NCI-H524 (cell line): ENCODE data around the gene EIF1AY.
"Not testable (repeated sequence)": the region's sequence is repeated elsewhere in the genome, so short reads cannot be mapped to it uniquely, and the experiment has no call there.

ENCODE experiments used
- DNase-seq, 2 experiments: peaks; one replicate each; lab custom pipeline; 2025; lab: John Stamatoyannopoulos, UW

The EIF1AY gene

DNA sequence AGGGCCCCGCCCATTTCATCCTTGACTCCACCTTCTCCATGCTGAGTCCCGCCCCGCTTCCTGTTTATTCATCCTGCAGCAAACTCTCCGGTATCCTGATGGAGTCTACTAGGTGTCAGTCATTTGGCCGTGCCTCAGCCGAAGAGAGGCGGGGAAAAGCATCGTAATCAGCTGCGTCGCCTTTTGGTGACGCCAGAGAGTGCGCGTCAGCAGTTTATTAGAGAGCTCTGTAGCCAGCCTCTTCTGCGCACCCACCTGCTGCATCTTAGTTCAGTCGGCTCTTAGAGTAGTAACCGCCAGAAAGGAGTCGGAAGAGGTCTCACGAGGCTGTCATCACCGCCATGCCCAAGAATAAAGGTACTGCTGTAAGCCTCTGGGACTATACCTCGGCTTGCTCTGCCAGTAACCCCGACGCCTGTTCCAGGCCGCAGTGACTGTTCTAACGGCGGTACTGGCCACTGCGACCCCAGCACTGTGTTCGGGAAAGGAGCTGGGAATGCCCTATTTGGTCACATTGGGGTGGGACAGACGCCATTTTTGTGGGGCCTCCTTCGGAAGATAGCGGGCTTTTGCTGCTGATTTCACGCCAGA lies at the start of gene EIF1AY:
Gene EIF1AY (plus strand): TSS at position 246 of the 591 bp plus-strand sequence. CDS start 96 bp downstream, at position 342.
- DNase-seq = no peak

DNA sequence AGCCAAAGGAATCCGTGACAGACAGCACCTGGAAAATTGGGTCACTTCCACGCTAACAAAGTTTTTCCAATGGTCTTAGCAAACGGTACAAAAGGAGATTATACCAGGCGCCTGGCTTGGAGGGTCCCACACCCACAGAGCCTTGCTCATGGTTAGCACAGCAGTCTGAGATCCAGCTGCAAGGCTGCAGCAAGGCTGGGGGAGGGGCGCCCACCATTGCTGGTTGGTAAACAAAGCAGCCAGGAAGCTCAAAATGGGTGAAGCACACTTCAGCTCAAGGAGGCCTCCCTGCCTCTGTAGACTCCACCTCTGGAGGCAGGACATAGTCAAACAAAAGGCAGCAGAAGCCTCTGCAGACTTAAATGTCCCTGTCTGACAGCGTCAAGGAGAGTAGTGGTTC lies 47.1 kb upstream of the EIF1AY start:
- DNase-seq = no peak

- DNase-seq = no peak
Measured at GRCh38 chrY:20538186-20538585, 37.4 kb upstream of the EIF1AY start.

DNA sequence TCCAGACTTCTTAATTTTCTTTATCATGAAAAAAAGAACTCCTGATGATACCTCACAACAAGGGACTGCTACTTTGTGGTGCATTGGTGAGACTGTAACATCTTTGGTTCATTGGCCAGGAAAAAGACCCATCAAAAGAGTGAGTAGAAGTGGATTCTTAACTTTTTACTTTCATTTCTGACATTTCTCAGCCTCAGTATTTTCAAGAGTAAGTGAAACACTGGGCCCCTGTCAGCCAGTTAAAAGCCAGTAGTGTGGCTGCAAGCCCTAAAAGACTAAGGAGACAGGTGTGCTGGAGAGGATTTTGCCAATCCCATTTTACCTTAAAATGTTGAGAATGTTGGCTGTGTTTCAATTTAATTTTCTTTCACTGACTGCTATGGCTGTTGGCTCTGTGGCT lies 36.6 kb upstream of the EIF1AY start:
- no peak for DNase-seq

- DNase-seq = no peak
Measured at GRCh38 chrY:20544451-20544960, 31.1 kb upstream of the EIF1AY start.

DNA sequence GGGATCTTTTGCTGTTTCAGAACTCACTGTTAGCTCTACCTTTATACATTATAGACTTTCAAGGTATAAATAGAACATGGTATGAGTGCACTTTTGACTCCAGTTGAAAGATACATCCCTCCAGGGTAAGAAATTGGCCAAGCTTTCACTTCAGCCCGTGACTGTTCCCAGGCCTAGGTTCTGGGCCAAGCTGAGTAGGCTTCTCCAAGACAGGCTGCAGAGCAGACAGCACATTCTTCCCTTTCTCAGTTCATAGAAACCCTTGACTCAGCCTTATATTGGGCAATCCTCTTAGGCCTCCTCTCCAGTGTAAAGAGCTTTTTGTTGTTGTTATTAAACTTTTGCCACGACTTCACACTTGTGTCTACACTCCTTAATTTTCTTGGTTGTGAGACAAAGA lies 29.5 kb upstream of the EIF1AY start:
- DNase-seq = no peak

DNA sequence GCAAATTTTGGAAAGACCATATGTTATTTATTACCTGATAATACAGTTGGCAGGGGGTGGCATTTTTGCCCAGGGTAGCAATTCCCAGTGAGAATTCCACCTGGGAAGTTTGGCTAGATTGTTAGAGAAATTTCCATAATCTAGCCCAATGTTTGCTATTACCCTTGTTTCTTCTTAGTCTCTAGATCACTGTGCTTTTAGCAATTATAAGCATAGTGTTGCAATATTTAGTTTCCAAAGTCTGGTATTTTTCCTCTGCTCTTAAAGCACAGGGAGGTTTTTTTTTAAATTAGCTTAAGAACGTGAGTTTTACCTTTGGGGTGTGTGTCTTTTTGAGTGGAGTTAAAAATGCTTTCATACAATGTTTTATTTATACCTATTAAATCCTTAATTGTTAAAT lies 26.3 kb upstream of the EIF1AY start:
- no peak for DNase-seq

DNA sequence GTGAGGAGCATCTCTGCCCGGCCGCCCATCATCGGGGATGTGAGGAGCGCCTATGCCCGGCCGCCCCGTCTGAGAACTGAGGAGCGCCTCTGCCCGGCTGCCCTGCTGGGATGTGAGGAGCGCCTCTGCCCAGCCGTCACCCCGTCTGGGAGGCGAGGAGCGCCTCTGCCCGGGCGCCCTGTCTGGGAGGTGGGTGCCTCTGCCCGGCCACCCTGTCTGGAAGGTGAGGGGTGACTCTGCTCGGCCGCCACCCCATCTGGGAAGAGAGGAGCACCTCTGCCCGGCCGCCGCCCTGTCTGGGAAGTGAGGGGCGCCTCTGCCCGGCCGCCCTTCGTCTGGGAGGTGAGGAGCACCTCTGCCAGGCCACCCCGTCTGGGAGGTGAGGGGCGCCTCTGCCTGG lies 23.7 kb upstream of the EIF1AY start:
- no peak for DNase-seq

- DNase-seq = not testable (repeated sequence)
Measured at GRCh38 chrY:20552764-20553323, 22.7 kb upstream of the EIF1AY start.

DNA sequence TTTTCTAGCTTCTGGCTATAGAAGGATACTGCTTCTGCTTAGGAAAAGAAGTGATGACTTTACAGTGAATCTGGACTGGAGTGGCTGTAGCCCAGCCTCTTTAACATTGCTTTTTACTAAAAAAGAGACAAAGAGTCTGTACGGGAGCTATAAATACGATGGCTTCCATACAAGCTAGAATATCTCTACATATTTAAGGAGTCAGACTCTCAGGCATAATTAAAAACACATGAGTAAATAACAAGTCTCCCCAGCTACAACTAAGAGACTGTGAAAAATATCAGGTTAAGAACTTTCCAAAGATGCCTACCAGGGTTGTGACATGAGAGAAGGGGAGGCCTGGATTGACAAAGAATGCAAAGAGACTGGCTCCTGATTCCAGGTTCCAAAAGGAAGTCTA lies 19.8 kb upstream of the EIF1AY start:
- no peak for DNase-seq

DNA sequence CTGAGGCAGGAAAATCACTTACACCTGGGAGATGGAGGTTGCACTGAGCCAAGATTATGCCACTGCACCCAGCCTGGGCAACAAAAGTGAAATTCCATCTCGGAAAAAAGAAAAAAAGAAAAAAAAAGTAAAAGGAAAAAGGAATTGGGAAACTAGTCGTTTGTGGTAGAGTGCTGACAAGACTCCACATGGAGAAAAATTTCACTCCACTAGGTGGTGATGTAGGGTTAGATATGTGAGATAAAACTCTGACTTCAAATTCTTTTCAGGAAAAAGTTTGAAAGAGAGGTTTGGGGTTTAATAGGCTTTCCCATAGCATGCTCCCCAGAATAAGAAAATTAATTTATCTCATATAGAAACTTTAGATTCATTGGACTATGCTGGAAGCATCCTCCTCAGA lies 16.9 kb upstream of the EIF1AY start:
- DNase-seq = no peak

DNA sequence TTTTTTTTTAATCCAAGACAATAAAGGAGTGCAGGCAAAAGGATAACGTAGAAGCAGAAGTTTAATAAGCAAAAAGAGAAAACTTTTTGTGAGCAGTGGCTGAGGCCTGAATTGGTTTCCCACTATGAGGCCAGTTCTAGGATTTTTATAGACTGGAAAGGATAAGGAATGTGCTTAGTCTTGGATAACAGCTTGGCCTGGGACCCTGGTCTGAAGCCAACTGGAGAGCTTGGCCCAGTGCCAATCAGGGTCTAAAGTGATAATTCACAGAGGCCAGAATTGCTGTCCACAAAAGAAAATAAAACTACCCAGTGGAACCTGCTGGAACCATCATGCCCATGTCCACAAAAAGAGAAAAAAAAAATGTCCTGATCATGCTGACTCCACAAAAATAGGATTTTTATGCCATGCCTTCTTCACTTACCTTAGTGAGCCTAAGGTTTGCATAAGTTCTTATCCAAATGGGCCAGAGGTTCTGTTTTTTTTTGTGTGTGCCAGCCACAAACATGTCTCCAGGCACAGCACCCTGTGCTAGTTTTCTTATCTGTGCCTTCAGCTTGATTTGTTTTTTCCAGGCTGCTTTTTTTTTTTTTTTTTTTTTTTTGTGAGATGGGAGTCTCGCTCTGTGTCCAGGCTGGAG lies 15.6 kb upstream of the EIF1AY start:
- no peak for DNase-seq

GRCh38 chrY:20571306-20571705 lies 4.3 kb upstream of the EIF1AY start:
- DNase-seq = no peak

- no peak for DNase-seq
Measured at GRCh38 chrY:20576506-20576905, 930 bp downstream of the EIF1AY start.

DNA sequence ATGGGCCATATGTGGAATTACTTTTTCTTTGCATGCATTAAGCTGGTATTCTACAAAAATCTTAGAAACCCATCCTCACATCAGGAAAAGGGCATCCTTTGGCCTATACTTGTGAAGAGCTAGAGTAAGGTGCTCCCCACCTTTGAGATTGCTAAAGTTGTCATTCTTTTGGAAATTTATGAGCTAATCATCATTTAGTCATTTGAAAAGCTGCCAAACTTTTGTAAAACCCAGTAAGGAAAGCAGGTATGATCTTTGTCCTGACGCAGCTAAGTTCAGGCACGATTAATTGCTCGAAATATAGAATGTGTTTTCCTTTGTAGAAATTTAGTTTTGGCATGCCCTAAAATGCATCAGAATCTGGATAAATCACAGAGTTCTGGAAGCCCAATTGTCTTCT lies 2.6 kb downstream of the EIF1AY start:
- DNase-seq = no peak

DNA sequence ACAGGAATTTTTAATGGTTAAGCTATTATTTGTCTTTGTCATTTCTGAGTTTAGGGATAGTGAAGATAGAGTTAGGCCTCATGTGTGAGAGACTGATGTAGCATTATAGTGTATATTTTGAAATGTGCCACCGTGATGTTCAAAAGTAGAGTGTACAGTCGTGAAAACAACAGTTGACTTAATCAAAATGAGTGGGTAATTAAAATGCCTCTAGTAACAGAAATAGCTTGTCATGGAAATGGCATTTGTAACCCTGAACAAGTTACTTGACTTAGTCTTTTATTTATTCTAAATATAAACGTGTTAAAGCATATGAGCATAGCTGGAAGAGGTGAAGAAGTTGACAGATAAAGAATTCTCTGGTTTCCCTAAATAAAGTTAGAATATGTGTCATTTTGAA lies 6.1 kb downstream of the EIF1AY start:
- no peak for DNase-seq

DNA sequence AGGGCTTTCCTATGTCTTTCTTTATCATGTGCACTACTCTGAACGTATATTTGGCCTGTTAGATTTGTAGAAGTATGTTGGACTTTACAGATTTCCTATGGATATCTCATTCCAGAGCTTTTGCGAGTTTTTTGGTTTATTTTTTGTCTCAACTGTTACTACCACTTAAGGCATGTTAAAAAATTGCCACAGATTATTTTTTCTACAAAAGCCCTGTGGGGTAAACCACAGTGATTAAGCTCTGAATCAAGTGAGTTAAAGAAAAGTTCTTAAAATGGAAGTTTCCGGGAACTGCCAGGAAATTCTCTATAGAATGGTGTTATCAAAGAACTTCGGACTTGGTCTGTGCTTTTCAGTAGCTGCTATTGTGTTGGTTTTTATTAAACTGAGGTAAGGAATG lies 10.6 kb downstream of the EIF1AY start:
- DNase-seq = no peak
